ENCODE measurements around the gene SLC6A20. TPM values are rescaled to one million over a fixed set of nuclear protein-coding genes. Genes with fewer than 3 reads are reported as not detected.
A peak's percentile ranks its signal among the peaks of the same experiment; 100 is the strongest.

Gene SLC6A20
- total and polyA plus RNA-seq, 2 donors from 2014 or later = 0.37 to 35.2 TPM

- H3K36me3 ChIP-seq (ENCODE audit: control insufficient read depth in 2 of 3, insufficient read depth in 3 of 3, low read length in 3 of 3) = no peaks in the 10 kb centered on the region
- no peak for DNase-seq
- intact Hi-C loops (cut with DNase I) = no loop called here
- H3K27ac ChIP-seq (ENCODE audit: low read depth in 2 of 2, low read length in 2 of 2) = no peak overlapping the region
- no peak for TF ChIP-seq CTCF (IDR thresholded peaks at IDR 0.05; ENCODE audit: borderline replicate concordance, extremely low read depth, insufficient read depth)
- H3K9me3 ChIP-seq (ENCODE audit: control insufficient read depth in 2 of 3, insufficient read depth in 1 of 3, low read length in 3 of 3) = no peaks in the 10 kb centered on the region
- no peaks in the 10 kb centered on the region for H3K4me1 ChIP-seq (ENCODE audit: control insufficient read depth in 2 of 3, insufficient read depth in 2 of 3, low read depth in 1 of 3, low read length in 3 of 3)
- H3K9ac ChIP-seq (ENCODE audit: low read length in 3 of 3) = no peak overlapping the region
- no peak for FAIRE-seq
- no peaks in the 10 kb centered on the region for H3K27me3 ChIP-seq (ENCODE audit: control insufficient read depth, insufficient read depth, low read length)
- no peak overlapping the region for H3K4me3 ChIP-seq (ENCODE audit: low read length in 3 of 3)
Observed at GRCh38 chr3:45761831-45762230, 34.5 kb downstream of the SLC6A20 start.

GRCh38 chr3:45760878-45761711 lies 35.2 kb downstream of the SLC6A20 start:
- H3K9me3 ChIP-seq (ENCODE audit: control insufficient read depth in 2 of 3, insufficient read depth in 1 of 3, low read length in 3 of 3) = no peaks in the 10 kb centered on the region
- peak; percentile 77 for TF ChIP-seq CTCF (IDR thresholded peaks at IDR 0.05; ENCODE audit: borderline replicate concordance, extremely low read depth, insufficient read depth)
- no peak overlapping the region for H3K27ac ChIP-seq (ENCODE audit: low read depth in 2 of 2, low read length in 2 of 2)
- peak; percentile 48 to 72 (median 66) for DNase-seq
- no peaks in the 10 kb centered on the region for H3K36me3 ChIP-seq (ENCODE audit: control insufficient read depth in 2 of 3, insufficient read depth in 3 of 3, low read length in 3 of 3)
- no peak for FAIRE-seq
- intact Hi-C loops (cut with DNase I) = no loop called here
- H3K4me1 ChIP-seq (ENCODE audit: control insufficient read depth in 2 of 3, insufficient read depth in 2 of 3, low read depth in 1 of 3, low read length in 3 of 3) = no peaks in the 10 kb centered on the region
- H3K27me3 ChIP-seq (ENCODE audit: control insufficient read depth, insufficient read depth, low read length) = no peaks in the 10 kb centered on the region
- H3K9ac ChIP-seq (ENCODE audit: low read length in 3 of 3) = no peak overlapping the region
- no peak overlapping the region for H3K4me3 ChIP-seq (ENCODE audit: low read length in 3 of 3)

DNA sequence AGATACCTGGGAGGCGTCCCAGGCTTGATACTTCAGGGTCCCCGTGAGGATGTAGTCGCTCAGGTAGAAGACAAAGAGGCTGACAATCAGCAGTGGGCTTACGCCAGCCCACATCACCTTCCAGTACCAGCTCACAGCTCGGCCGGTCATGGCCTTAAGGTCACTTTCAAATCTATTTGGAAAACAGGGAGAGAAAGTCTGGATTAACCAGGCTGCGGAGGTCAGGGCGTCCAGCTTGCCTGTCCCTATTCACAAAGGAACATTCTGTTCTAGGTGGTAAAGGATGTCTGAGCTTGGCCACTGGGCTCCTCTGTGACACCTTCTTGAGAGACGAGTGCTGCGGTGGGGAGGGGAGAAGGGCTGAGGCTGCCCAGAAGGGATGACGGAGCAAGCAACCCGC lies 36.5 kb downstream of the SLC6A20 start:
- no peak overlapping the region for H3K9ac ChIP-seq (ENCODE audit: low read length in 3 of 3)
- no peak overlapping the region for H3K4me3 ChIP-seq (ENCODE audit: low read length in 3 of 3)
- no peaks in the 10 kb centered on the region for H3K27me3 ChIP-seq (ENCODE audit: control insufficient read depth, insufficient read depth, low read length)
- intact Hi-C loops (cut with DNase I) = no loop called here
- H3K9me3 ChIP-seq (ENCODE audit: control insufficient read depth in 2 of 3, insufficient read depth in 1 of 3, low read length in 3 of 3) = no peaks in the 10 kb centered on the region
- H3K4me1 ChIP-seq (ENCODE audit: control insufficient read depth in 2 of 3, insufficient read depth in 2 of 3, low read depth in 1 of 3, low read length in 3 of 3) = no peaks in the 10 kb centered on the region
- FAIRE-seq (no peak), DNase-seq (no peak)
- no peaks in the 10 kb centered on the region for H3K36me3 ChIP-seq (ENCODE audit: control insufficient read depth in 2 of 3, insufficient read depth in 3 of 3, low read length in 3 of 3)
- TF ChIP-seq CTCF (IDR thresholded peaks at IDR 0.05; ENCODE audit: borderline replicate concordance, extremely low read depth, insufficient read depth) = no peak
- no peak overlapping the region for H3K27ac ChIP-seq (ENCODE audit: low read depth in 2 of 2, low read length in 2 of 2)

Data from kidney (tissue), 14 donors.